ENCODE results near the gene GBF1. TPM values are rescaled to one million over a fixed set of nuclear protein-coding genes. Genes with fewer than 3 reads are reported as not detected.

GBF1 gene
- total and polyA plus RNA-seq, 4 donors = 6.0 to 27.2 (median 15.2) TPM

- H3K4me3 ChIP-seq (ENCODE audit: low read depth in 1 of 3, low read length in 3 of 3) = no peak overlapping the region
- TF ChIP-seq FOXA2 (IDR thresholded peaks at IDR 0.05) (no peak), MAX (IDR thresholded peaks at IDR 0.05) (no peak), EGR1 (IDR thresholded peaks at IDR 0.05; ENCODE audit: low read depth in 2 of 2) (no peak), RXRA (IDR thresholded peaks at IDR 0.05) (no peak), TAF1 (conservative IDR thresholded peaks at IDR 0.05) (no peak), RAD21 (IDR thresholded peaks at IDR 0.05) (no peak), NR2F2 (IDR thresholded peaks at IDR 0.05) (no peak), YY1 (IDR thresholded peaks at IDR 0.05) (no peak), HNF4G (IDR thresholded peaks at IDR 0.05) (no peak), ATF3 (IDR thresholded peaks at IDR 0.05) (no peak), ZBTB33 (IDR thresholded peaks at IDR 0.05) (no peak), CTCF (IDR thresholded peaks at IDR 0.05; ENCODE audit: low read depth, low read length, missing input control) (no peak), GABPA (IDR thresholded peaks at IDR 0.05 in 1 of 2, conservative IDR thresholded peaks at IDR 0.05 in 1 of 2) (no peak), HNF4A (conservative IDR thresholded peaks at IDR 0.05) (no peak), SP1 (IDR thresholded peaks at IDR 0.05) (no peak), FOXA1 (IDR thresholded peaks at IDR 0.05) (no peak), REST (IDR thresholded peaks at IDR 0.05) (no peak)
- peaks cover 0 to 20% (median 2%) of the 10 kb centered on the region in 4 donors for H3K36me3 ChIP-seq (ENCODE audit: control insufficient read depth in 4 of 4, insufficient read depth in 3 of 4, low read depth in 1 of 4, low read length in 3 of 4)
- no peaks in the 10 kb centered on the region for H3K9me3 ChIP-seq (ENCODE audit: control insufficient read depth in 4 of 4, low read length in 3 of 4)
- H3K4me1 ChIP-seq (ENCODE audit: control insufficient read depth in 4 of 4, insufficient read depth in 4 of 4, low read length in 3 of 4) = peaks cover 0 to 16% (median 7%) of the 10 kb centered on the region in 4 donors
- H3K9ac ChIP-seq (ENCODE audit: low read depth in 1 of 2, low read length in 2 of 2) = no peak overlapping the region
- H3K27ac ChIP-seq (ENCODE audit: low read depth in 1 of 2, low read length in 2 of 2) = no peak overlapping the region
- WGBS = 93% methylated on average over 13 of the region's 13 CpGs
- peaks cover 0 to 5% (median 0%) of the 10 kb centered on the region in 4 donors for H3K27me3 ChIP-seq (ENCODE audit: control insufficient read depth in 4 of 4, insufficient read depth in 4 of 4, low read length in 3 of 4)
- no peak for DNase-seq (ENCODE audit: low spot score)
Measured at GRCh38 chr10:102403115-102403514, 157.8 kb downstream of the GBF1 start.
